ENCODE measurements around the gene CRAMP1. TPM values are rescaled to one million over a fixed set of nuclear protein-coding genes. Genes with fewer than 3 reads are reported as not detected.

The CRAMP1 gene
- polyA plus RNA-seq, 1 of the 3 experiments (the other 2 are of a cell fraction) = 9.5 TPM

GRCh38 chr16:1680361-1680760 lies 68.2 kb downstream of the CRAMP1 start:
- H3K9ac ChIP-seq = no peak overlapping the region
- H3K4me1 ChIP-seq (ENCODE audit: control insufficient read depth in 1 of 2, insufficient read depth in 2 of 2, low read depth in 1 of 2, low read length in 1 of 2) = peaks cover 0 to 7% of the 10 kb centered on the region in 2 experiments; a peak in 1 of 4 replicates
- peak overlapping the region; percentile 98 for H3K4me2 ChIP-seq
- no peaks in the 10 kb centered on the region for H3K9me3 ChIP-seq
- peaks cover 21 to 26% of the 10 kb centered on the region in 2 experiments for H3K36me3 ChIP-seq (replicated peaks in 1 of 2; ENCODE audit: control insufficient read depth in 1 of 2, insufficient read depth in 2 of 2, low read length in 1 of 2)
- no peaks in the 10 kb centered on the region for H3K27me3 ChIP-seq (ENCODE audit: insufficient read depth)
- H3K27ac ChIP-seq (ENCODE audit: low read depth in 2 of 2, low read length in 1 of 2) = no peak overlapping the region
- H3F3A ChIP-seq (replicated peaks; ENCODE audit: insufficient read depth) = peaks cover 9% of the 10 kb centered on the region
- no peak overlapping the region for H3K4me3 ChIP-seq (ENCODE audit: low read depth in 2 of 2, low read length in 1 of 2)
- H3K79me2 ChIP-seq (ENCODE audit: insufficient read depth) = peaks cover 76% of the 10 kb centered on the region
- no peak for DNase-seq
- TF ChIP-seq EZH2phosphoT487 (IDR thresholded peaks at IDR 0.05; ENCODE audit: borderline replicate concordance, low read depth) (no peak), MXI1 (IDR thresholded peaks at IDR 0.05; ENCODE audit: low read depth, low read length) (no peak), FOXJ3 (CRISPR knock-in tag; IDR thresholded peaks at IDR 0.05) (no peak), FOXM1 (IDR thresholded peaks at IDR 0.05; ENCODE audit: low read depth) (no peak), TAF1 (IDR thresholded peaks at IDR 0.05; ENCODE audit: borderline replicate concordance, low read depth, low read length) (no peak), POLR2AphosphoS5 (IDR thresholded peaks at IDR 0.05; ENCODE audit: low read depth, low read length) (no peak), NFIC (IDR thresholded peaks at IDR 0.05; ENCODE audit: borderline replicate concordance) (no peak), SMC3 (IDR thresholded peaks at IDR 0.05; ENCODE audit: low read depth, low read length) (no peak), GABPA (IDR thresholded peaks at IDR 0.05; ENCODE audit: low read depth) (no peak), YY1 (IDR thresholded peaks at IDR 0.05; ENCODE audit: low read depth) (no peak), NRF1 (IDR thresholded peaks at IDR 0.05; ENCODE audit: low read depth, low read length) (no peak), CTCF (IDR thresholded peaks at IDR 0.05) (no peak)
- H4K20me1 ChIP-seq (ENCODE audit: insufficient read depth) = peaks cover 19% of the 10 kb centered on the region; the same call in 1 of the 2 replicates
- H3K9me2 ChIP-seq = no peaks in the 10 kb centered on the region
- WGBS (ENCODE audit: low lambda C conversion rate) = 95% methylated on average over 14 of the region's 14 CpGs
- H2AFZ ChIP-seq (ENCODE audit: low read depth) = no peak overlapping the region
- ChIA-PET CTCF (interaction anchor here (1.4 kb wide), 1 partner anchor 26 kb away, joined by 5 read pairs; the partner anchor contains the start of gene MAPK8IP3), POLR2A (no interaction called here)

- Histone ChIP-seq H3K4me3 (ENCODE audit: low read depth in 2 of 2, low read length in 1 of 2) (no peak overlapping the region), H3K9ac (no peak overlapping the region), H3K27me3 (ENCODE audit: insufficient read depth) (no peaks in the 10 kb centered on the region), H3F3A (replicated peaks; ENCODE audit: insufficient read depth) (peaks cover 9% of the 10 kb centered on the region), H2AFZ (ENCODE audit: low read depth) (no peak overlapping the region), H3K4me1 (ENCODE audit: control insufficient read depth in 1 of 2, insufficient read depth in 2 of 2, low read depth in 1 of 2, low read length in 1 of 2) (peaks cover 0 to 7% of the 10 kb centered on the region in 2 experiments; a peak in 1 of 4 replicates), H3K9me2 (no peaks in the 10 kb centered on the region), H3K36me3 (replicated peaks in 1 of 2; ENCODE audit: control insufficient read depth in 1 of 2, insufficient read depth in 2 of 2, low read length in 1 of 2) (peaks cover 20 to 26% of the 10 kb centered on the region in 2 experiments), H3K27ac (ENCODE audit: low read depth in 2 of 2, low read length in 1 of 2) (no peak overlapping the region), H3K4me2 (no peak overlapping the region), H3K9me3 (no peaks in the 10 kb centered on the region), H4K20me1 (ENCODE audit: insufficient read depth) (peaks cover 19% of the 10 kb centered on the region; the same call in 1 of the 2 replicates), H3K79me2 (ENCODE audit: insufficient read depth) (peaks cover 83% of the 10 kb centered on the region)
- POLR2A ChIA-PET = no interaction called here
- CTCF ChIA-PET = interaction anchor here (1.2 to 1.4 kb wide), 2 partner anchors 25 to 249 kb away, joined by 4 to 5 read pairs; partner anchors contain the start of gene MAPK8IP3
- TF ChIP-seq REST (IDR thresholded peaks at IDR 0.05; ENCODE audit: low read depth, low read length) (no peak), JUND (IDR thresholded peaks at IDR 0.05) (no peak), GABPA (IDR thresholded peaks at IDR 0.05; ENCODE audit: low read depth) (no peak), EZH2phosphoT487 (IDR thresholded peaks at IDR 0.05; ENCODE audit: borderline replicate concordance, low read depth) (no peak), CHD2 (IDR thresholded peaks at IDR 0.05; ENCODE audit: low read length, partially characterized antibody) (no peak), FOXM1 (IDR thresholded peaks at IDR 0.05; ENCODE audit: low read depth) (no peak), RXRA (IDR thresholded peaks at IDR 0.05; ENCODE audit: borderline replicate concordance, low read depth) (no peak), FOSL2 (IDR thresholded peaks at IDR 0.05; ENCODE audit: borderline replicate concordance, low read depth) (no peak), TEAD4 (IDR thresholded peaks at IDR 0.05; ENCODE audit: borderline replicate concordance, insufficient read depth) (no peak), SMC3 (IDR thresholded peaks at IDR 0.05; ENCODE audit: low read depth, low read length) (no peak), ZBTB33 (IDR thresholded peaks at IDR 0.05; ENCODE audit: borderline replicate concordance, low read depth) (no peak), TAF1 (IDR thresholded peaks at IDR 0.05; ENCODE audit: borderline replicate concordance, low read depth, low read length) (no peak), GATA2 (CRISPR knock-in tag; IDR thresholded peaks at IDR 0.05) (no peak)
- DNase-seq = no peak
- 95% methylated on average over 9 of the region's 10 CpGs for WGBS (ENCODE audit: low lambda C conversion rate)
Measured at GRCh38 chr16:1681032-1681431, 68.9 kb downstream of the CRAMP1 start.

Data from SK-N-SH (cell line).